Adipocyte (in vitro differentiated cells): ENCODE data around the gene SIRPA.

Experiments used
- DNase-seq: peaks from one replicate; pipeline ENCODE4 v3.0.0-alpha.2; 2015; ENCODE audit warnings: low read depth
- H3K27me3 ChIP-seq: replicated peaks from 2 replicates; pipeline ENCODE4 v1.7.0; 2013; ENCODE audit warnings: mild to moderate bottlenecking, low read length, moderate library complexity; ENCODE audit not compliant: control insufficient read depth, insufficient read depth
- H3K36me3 ChIP-seq: 2 replicates; pipeline ENCODE4 v1.7.0; 2013; ENCODE audit warnings: low read length, mild to moderate bottlenecking, moderate library complexity; ENCODE audit not compliant: control insufficient read depth, insufficient read depth, severe bottlenecking
- H3K4me1 ChIP-seq: 2 replicates; pipeline ENCODE4 v1.7.0; 2013; ENCODE audit warnings: mild to moderate bottlenecking, low read length, moderate library complexity; ENCODE audit not compliant: control insufficient read depth, insufficient read depth
- H3K4me3 ChIP-seq: 2 replicates; pipeline ENCODE4 v1.7.0; 2013; ENCODE audit warnings: mild to moderate bottlenecking, low read length, moderate library complexity
- H3K9ac ChIP-seq: 2 replicates; pipeline ENCODE4 v1.7.0; 2013; ENCODE audit warnings: mild to moderate bottlenecking, low read length, moderate library complexity
- H3K9me3 ChIP-seq: 2 replicates; pipeline ENCODE4 v1.7.0; 2013; ENCODE audit warnings: mild to moderate bottlenecking, low read length, moderate library complexity; ENCODE audit not compliant: control insufficient read depth

The SIRPA gene

DNA sequence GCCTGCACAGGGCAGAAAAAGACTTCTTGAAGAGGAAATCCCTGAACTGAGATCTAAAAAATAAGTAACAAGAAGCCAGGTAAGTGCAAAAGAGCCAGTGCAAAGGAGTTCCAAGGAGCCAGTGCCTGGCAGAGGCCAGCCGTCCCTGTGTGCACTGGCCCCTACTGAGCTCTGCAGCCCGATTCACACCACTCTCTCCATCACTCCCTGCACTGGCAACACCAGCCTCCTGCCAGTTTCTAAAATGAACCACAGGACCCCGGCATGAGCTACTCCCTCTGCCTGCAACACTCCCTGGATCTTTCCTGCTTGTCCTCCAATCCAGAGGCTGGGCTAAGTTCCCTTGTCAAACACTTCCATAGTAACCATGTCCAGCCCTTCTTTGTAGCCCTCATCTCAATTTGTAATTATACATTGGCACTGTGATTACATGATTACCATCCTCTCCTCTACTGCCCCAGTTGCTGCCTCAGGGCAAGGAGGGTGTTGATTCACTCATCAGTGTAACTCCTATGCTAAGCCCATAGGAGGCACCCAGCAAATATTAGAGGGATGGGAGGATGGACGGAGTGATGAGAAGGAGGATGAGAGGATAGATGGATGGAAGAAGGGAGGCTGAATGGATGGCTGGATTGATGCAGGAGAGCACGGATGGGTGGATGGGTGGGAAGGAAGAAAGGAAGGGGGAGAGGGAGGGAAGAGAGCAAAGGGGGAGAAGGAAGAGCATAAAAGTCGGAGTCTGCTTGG is 49.3 kb downstream of the SIRPA start:
- Histone ChIP-seq H3K4me1 (peaks cover 68% of the 10 kb centered on the region), H3K9me3 (no peaks in the 10 kb centered on the region), H3K27me3 (no peaks in the 10 kb centered on the region), H3K36me3 (no peaks in the 10 kb centered on the region), H3K4me3 (no peak overlapping the region), H3K9ac (peak overlapping the region; percentile 50)
- DNase-seq, result no peak

DNA sequence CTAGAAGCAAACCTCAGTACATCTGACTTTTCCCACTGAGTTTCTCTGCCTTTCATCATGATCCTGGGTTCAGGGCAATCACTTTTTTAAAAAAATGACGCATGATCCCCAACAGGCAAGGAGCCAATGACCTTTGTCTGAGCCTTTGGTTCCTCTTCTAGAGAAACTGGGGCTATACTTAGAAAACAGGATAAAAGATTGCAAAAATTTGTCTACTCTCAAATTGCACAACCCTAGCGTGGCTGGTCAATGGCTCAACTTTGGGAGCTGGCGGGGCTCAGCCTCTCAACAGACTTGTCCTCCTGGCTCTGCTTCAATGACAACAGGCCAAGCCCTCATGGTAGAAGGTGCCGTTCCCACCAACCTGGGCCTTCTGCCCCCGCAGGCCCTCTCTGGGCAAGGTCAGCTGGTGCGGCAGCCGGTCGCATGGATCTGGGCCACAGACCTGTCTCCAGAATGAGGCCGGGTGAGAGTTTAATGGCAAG is 50.0 kb downstream of the SIRPA start:
- DNase-seq, result peak; percentile 74
- no peaks in the 10 kb centered on the region for H3K9me3 ChIP-seq
- peak overlapping the region; percentile 50 for H3K9ac ChIP-seq
- H3K36me3 ChIP-seq, result no peaks in the 10 kb centered on the region
- H3K27me3 ChIP-seq, result no peaks in the 10 kb centered on the region
- H3K4me1 ChIP-seq, result peaks cover 74% of the 10 kb centered on the region
- no peak overlapping the region for H3K4me3 ChIP-seq

GRCh38 chr20:1945660-1946059 is 50.5 kb downstream of the SIRPA start:
- Histone ChIP-seq H3K4me3 (no peak overlapping the region), H3K9me3 (no peaks in the 10 kb centered on the region), H3K9ac (no peak overlapping the region), H3K36me3 (no peaks in the 10 kb centered on the region), H3K27me3 (no peaks in the 10 kb centered on the region), H3K4me1 (peaks cover 72% of the 10 kb centered on the region)
- no peak for DNase-seq

DNA sequence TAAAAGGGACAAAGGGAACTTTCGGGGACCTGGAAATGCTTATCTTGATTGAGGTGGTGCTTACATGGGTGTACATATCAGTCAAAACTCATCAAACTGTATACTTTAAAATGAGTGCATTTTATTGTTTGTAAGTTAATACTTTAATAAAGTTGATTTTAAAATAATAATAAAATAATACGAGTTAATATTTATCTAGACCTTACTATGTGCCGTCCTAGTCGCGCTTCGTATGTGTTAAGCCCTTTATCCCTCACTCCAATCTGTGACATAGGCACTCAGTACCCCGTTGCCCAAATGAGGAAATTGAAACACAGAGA is 51.2 kb downstream of the SIRPA start:
- Histone ChIP-seq H3K4me1 (peaks cover 64% of the 10 kb centered on the region), H3K27me3 (no peaks in the 10 kb centered on the region), H3K9ac (no peak overlapping the region), H3K9me3 (no peaks in the 10 kb centered on the region), H3K36me3 (no peaks in the 10 kb centered on the region), H3K4me3 (no peak overlapping the region)
- no peak for DNase-seq

DNA sequence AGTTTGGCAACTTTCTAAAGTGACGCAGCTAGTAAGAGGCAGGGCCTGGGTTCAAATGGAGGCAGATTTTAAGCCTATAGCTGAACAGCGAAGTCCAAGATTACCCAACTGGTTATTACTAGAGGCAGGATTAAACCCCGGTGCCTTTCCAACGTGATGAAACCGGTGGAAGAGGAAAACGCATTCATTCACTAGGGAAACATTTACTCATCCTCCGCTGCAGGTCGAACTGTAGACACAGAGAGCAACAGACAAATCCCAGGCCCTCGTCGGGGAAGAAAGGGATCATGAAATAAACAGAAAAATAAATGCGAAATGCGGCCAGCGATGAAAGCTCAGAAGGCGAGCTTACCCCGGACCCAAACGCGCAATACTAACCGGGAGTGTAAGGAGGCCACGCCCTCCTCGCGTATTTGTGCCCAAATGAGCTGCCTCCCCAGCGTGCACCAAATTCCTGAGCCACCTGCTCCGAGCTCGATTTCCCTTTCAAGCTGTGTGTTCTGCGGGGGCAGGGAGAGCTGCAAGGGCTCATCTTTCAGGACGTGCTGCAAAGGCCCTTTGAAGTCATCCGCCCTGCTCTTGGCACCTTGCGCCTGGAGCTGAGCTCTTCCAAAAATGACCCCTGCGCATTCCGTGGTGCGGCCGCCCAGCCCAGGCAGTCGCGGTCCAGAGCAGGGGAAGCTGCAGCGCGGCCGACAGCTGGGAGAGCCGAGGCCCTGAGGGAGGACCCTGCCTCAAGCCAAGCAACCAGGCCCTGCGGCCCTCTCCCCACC is 51.7 kb downstream of the SIRPA start:
- H3K9ac ChIP-seq, result no peak overlapping the region
- H3K4me1 ChIP-seq, result peaks cover 59% of the 10 kb centered on the region
- no peaks in the 10 kb centered on the region for H3K36me3 ChIP-seq
- no peaks in the 10 kb centered on the region for H3K27me3 ChIP-seq
- peak; percentile 36 for DNase-seq
- no peak overlapping the region for H3K4me3 ChIP-seq
- no peaks in the 10 kb centered on the region for H3K9me3 ChIP-seq

- Histone ChIP-seq H3K4me1 (peaks cover 57% of the 10 kb centered on the region), H3K9me3 (no peaks in the 10 kb centered on the region), H3K4me3 (no peak overlapping the region), H3K36me3 (no peaks in the 10 kb centered on the region), H3K27me3 (no peaks in the 10 kb centered on the region), H3K9ac (no peak overlapping the region)
- no peak for DNase-seq
Observed at GRCh38 chr20:1947535-1947846, 52.3 kb downstream of the SIRPA start.

DNA sequence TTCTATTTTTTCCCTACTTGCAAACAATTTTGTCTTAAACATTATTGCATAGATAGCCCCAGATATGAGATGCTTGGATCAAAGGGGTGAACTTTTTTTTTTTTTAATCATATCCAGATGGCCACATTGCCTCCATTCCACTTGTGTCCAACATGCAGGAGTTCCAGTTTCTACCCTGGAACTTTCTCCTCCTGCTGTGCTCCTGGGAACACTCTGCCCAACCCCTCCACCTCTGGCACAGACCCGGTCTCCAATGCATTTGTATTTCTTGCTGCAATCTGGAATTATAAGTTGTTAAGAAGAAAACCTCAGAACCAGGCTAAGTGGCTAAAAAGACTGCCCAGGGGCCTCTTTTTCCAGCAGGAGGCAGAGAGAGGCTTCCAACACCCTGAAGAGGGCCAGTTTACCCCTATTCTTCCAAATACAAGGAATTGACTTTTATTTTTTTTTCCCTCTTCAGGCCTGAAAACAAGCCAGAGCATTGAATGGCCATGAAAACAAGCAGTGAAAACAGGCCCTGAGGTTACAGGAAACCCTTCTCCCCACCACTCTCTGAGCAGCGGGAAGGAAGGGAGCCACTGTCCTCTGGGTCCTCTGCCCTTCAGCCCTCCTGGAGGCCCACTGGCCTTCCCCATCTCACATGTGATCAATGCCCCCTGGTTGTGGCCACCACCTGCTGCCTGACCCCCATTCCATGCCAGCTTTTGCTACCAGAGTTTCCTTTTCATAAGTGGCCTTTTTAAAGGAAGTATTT is 54.3 kb downstream of the SIRPA start:
- Histone ChIP-seq H3K9ac (no peak overlapping the region), H3K4me3 (no peak overlapping the region), H3K4me1 (peaks cover 38% of the 10 kb centered on the region), H3K36me3 (no peaks in the 10 kb centered on the region), H3K27me3 (peaks cover 4% of the 10 kb centered on the region), H3K9me3 (no peaks in the 10 kb centered on the region)
- peak; percentile 15 for DNase-seq

GRCh38 chr20:1950836-1951235 is 55.6 kb downstream of the SIRPA start:
- no peaks in the 10 kb centered on the region for H3K9me3 ChIP-seq
- peaks cover 4% of the 10 kb centered on the region for H3K27me3 ChIP-seq
- peaks cover 25% of the 10 kb centered on the region for H3K4me1 ChIP-seq

DNA sequence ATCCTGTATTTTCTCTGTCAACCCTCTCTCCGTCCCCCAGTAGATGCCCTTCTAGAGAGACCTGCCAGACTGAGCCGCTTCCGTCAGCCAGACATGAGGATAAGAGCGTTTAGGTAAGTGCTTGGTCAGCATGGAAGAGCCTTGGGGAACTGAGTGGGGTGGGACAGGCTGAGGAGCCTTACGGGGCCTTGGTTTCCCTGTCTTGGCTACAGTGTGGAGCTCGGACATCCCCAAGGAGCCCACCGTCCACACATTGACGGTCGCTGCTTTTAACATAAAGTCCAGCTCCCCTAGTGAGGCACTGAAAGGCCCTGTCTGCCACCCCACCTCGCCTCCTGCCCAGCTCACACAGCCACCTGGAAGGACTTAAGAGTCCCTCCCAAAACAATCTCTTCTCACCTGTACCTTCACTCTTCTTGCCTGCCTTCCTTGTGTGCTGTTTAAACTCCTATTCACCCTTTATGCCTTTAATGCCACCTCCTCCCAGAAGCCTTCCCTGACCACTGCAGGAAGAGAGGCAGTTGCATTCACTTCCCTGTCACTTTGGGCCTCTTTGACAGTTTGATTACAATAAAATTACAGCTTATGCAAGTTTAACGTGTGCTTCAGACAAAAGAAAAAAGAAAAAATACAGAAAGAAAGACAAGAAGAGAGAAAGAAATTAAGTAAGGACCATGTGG is 56.4 kb downstream of the SIRPA start:
- H3K9ac ChIP-seq, result no peak overlapping the region
- H3K9me3 ChIP-seq, result no peaks in the 10 kb centered on the region
- H3K36me3 ChIP-seq, result no peaks in the 10 kb centered on the region
- peaks cover 21% of the 10 kb centered on the region for H3K4me1 ChIP-seq
- H3K4me3 ChIP-seq, result no peak overlapping the region
- DNase-seq, result no peak
- H3K27me3 ChIP-seq, result peaks cover 4% of the 10 kb centered on the region

More at GRCh38 chr20:1950836-1951235, 55.6 kb downstream of the SIRPA start:
- no peak overlapping the region for H3K9ac ChIP-seq
- no peak for DNase-seq
- H3K36me3 ChIP-seq, result no peaks in the 10 kb centered on the region
- no peak overlapping the region for H3K4me3 ChIP-seq

- peaks cover 4% of the 10 kb centered on the region for H3K27me3 ChIP-seq
- no peaks in the 10 kb centered on the region for H3K9me3 ChIP-seq
- no peaks in the 10 kb centered on the region for H3K36me3 ChIP-seq
- DNase-seq, result no peak
- no peak overlapping the region for H3K9ac ChIP-seq
- peaks cover 15% of the 10 kb centered on the region for H3K4me1 ChIP-seq
- H3K4me3 ChIP-seq, result no peak overlapping the region
Observed at GRCh38 chr20:1952737-1953530, 57.7 kb downstream of the SIRPA start.
